B cell (primary cell): ENCODE results near the gene EXOC6B. TPM values are rescaled to one million over a fixed set of nuclear protein-coding genes. Genes with fewer than 3 reads are reported as not detected.

Experiments used
- ATAC-seq: fragments of 200-7000 bp; cut with Tn5 transposase; one replicate; pipeline ENCODE4 v1.10.0; 2021; ENCODE audit warnings: low read depth, mild to moderate bottlenecking, moderate number of reproducible peaks, moderate library complexity
- CTCF ChIA-PET: fragments of 350-600 bp; sonication (Branson Sonifier 250); formaldehyde crosslinking; loops from one replicate; lab custom pipeline; 2021; ENCODE audit warnings: antibody characterized with exemption, inconsistent platforms; lab: Charles Lee
- POLR2A ChIA-PET: fragments of 350-600 bp; sonication (Branson Sonifier 250); formaldehyde crosslinking; loops from one replicate; lab custom pipeline; 2021; ENCODE audit warnings: antibody characterized with exemption; lab: Charles Lee
- DNase-seq: peaks from one replicate; pipeline ENCODE4 v3.0.0; 2013
- H2AFZ ChIP-seq: 2 replicates; pipeline ENCODE4 v1.6.1; 2012; ENCODE audit warnings: mild to moderate bottlenecking, low read depth, low read length; ENCODE audit not compliant: insufficient read depth, poor library complexity, severe bottlenecking
- H3K27ac ChIP-seq, 2 donors: 1 replicate in 1 of 2; 2 replicates in 1 of 2; pipeline ENCODE4 v1.5.1; 2012 to 2013; ENCODE audit warnings: low read length in 2 of 2, mild to moderate bottlenecking in 2 of 2, moderate library complexity in 1 of 2
- H3K27me3 ChIP-seq, 4 experiments: fragments of 200-600 bp in 1 of 4; sonication (generic) in 1 of 4; replicated peaks in 1 of 4; 1 replicate in 2 of 4; 2 replicates in 2 of 4; pipeline versions ENCODE4 v1.6.1 to v1.7.0; 2013 to 2016; ENCODE audit warnings: low read length in 3 of 4, mild to moderate bottlenecking in 2 of 4, mixed read lengths in 1 of 4, moderate library complexity in 1 of 4; ENCODE audit not compliant: insufficient read depth in 4 of 4, control insufficient read depth in 3 of 4; ENCODE audit errors: control extremely low read depth in 1 of 4
- H3K36me3 ChIP-seq, 2 experiments: replicated peaks in 1 of 2; 1 replicate in 1 of 2; 2 replicates in 1 of 2; pipeline versions ENCODE4 v1.6.1 to v1.7.1; 2013; ENCODE audit warnings: low read length in 1 of 2; ENCODE audit not compliant: insufficient read depth in 2 of 2, control insufficient read depth in 1 of 2; ENCODE audit errors: control extremely low read depth in 1 of 2, extremely low read depth in 1 of 2
- H3K4me1 ChIP-seq, 2 donors: fragments of 200-600 bp in 1 of 2; sonication (generic) in 1 of 2; 1 replicate in 1 of 2; 2 replicates in 1 of 2; pipeline versions ENCODE4 v1.5.1 to v1.6.1; 2013 to 2017; ENCODE audit warnings: low read length in 2 of 2; ENCODE audit not compliant: control insufficient read depth in 2 of 2, insufficient read depth in 2 of 2
- H3K4me2 ChIP-seq: replicated peaks from 2 replicates; pipeline ENCODE3; 2012; ENCODE audit warnings: mild to moderate bottlenecking, low read depth, low read length; ENCODE audit not compliant: poor library complexity, severe bottlenecking
- H3K4me3 ChIP-seq, 5 experiments: fragments of 200-600 bp in 1 of 5; sonication (generic) in 1 of 5; 1 replicate in 3 of 5; 2 replicates in 2 of 5; pipeline versions ENCODE4 v1.5.1 to v1.7.0; 2011 to 2016; ENCODE audit warnings: low read length in 4 of 5, mild to moderate bottlenecking in 4 of 5, low read depth in 2 of 5, control low read depth in 1 of 5, moderate library complexity in 1 of 5; ENCODE audit not compliant: insufficient read depth in 1 of 5; ENCODE audit errors: control extremely low read depth in 1 of 5, extremely low read depth in 1 of 5
- H3K79me2 ChIP-seq: fragments of 200-600 bp; sonication (generic); one replicate; pipeline ENCODE4 v1.6.0; 2016; ENCODE audit warnings: low read length; ENCODE audit not compliant: control insufficient read depth, insufficient read depth
- H3K9ac ChIP-seq: fragments of 200-600 bp; sonication (generic); 2 replicates; pipeline ENCODE4 v1.6.1; 2017; ENCODE audit warnings: mild to moderate bottlenecking, low read length, moderate library complexity
- H3K9me3 ChIP-seq, 3 donors: one replicate each; pipeline versions ENCODE4 v1.6.1 to v1.7.1; 2013; ENCODE audit warnings: low read length in 2 of 3; ENCODE audit not compliant: control insufficient read depth in 2 of 3, insufficient read depth in 1 of 3; ENCODE audit errors: control extremely low read depth in 1 of 3
- H4K20me1 ChIP-seq: 2 replicates; pipeline ENCODE4 v1.6.0; 2012; ENCODE audit warnings: mild to moderate bottlenecking, low read length; ENCODE audit not compliant: insufficient read depth, control insufficient read depth, poor library complexity, severe bottlenecking
- H3K27ac Mint-ChIP-seq: one replicate; pipeline ENCODE4 v1.8.0; 2021; ENCODE audit warnings: mixed read lengths
- H3K27me3 Mint-ChIP-seq: one replicate; pipeline ENCODE4 v1.8.0; 2021; ENCODE audit warnings: mixed read lengths
- H3K4me1 Mint-ChIP-seq: one replicate; pipeline ENCODE4 v1.8.0; 2021; ENCODE audit warnings: mixed read lengths
- H3K4me3 Mint-ChIP-seq: one replicate; pipeline ENCODE4 v1.8.0; 2021; ENCODE audit warnings: mixed read lengths
- H3K9me3 Mint-ChIP-seq: one replicate; pipeline ENCODE4 v1.8.0; 2022; ENCODE audit warnings: mixed read lengths; ENCODE audit not compliant: insufficient read depth
- CTCF ChIP-seq: fragments of 200-600 bp; IDR thresholded peaks from one replicate; pipeline ENCODE4 v1.8.0; 2022; ENCODE audit warnings: antibody characterized with exemption, mild to moderate bottlenecking
- EZH2 ChIP-seq: IDR thresholded peaks from 2 replicates; pipeline ENCODE4 v1.6.1; 2012; ENCODE audit warnings: borderline replicate concordance, low read depth, mild to moderate bottlenecking, moderate library complexity, low read length; ENCODE audit not compliant: insufficient read depth, poor library complexity, severe bottlenecking
- WGBS: methylation state at CpG from one replicate; pipeline ENCODE4 v1.1.5; 2013; ENCODE audit warnings: missing lambda C conversion rate; ENCODE audit not compliant: insufficient coverage; 5-methylcytosine and 5-hydroxymethylcytosine counted together
- intact Hi-C: fragments of 100-400 bp; cut with micrococcal nuclease; formaldehyde crosslinking; loops from one replicate; pipeline ENCODE4 v1.10.0; 2022
- polyA plus RNA-seq: library from polyadenylated mRNA; depleted of rRNA; stranded (reverse); fragments of >200 nt; gene quantifications from 2 replicates; pipeline ENCODE4 v1.2.3, GENCODE V29; 2012
- total RNA-seq, 2 donors: library from RNA; stranded (reverse); fragments of 120-200 nt in 1 of 2; gene quantifications; 1 replicate in 1 of 2; 2 replicates in 1 of 2; pipeline versions ENCODE4 v1.2.3 to v1.2.4, GENCODE V29; 2013 to 2022

EXOC6B gene
- total and polyA plus RNA-seq, 2 donors (not counting 1 experiment from before 2014, with no cell fraction given), result 4.8 to 22.6 TPM

GRCh38 chr2:72806280-72806945 lies 19.4 kb downstream of the EXOC6B start:
- no peak overlapping the region for H3K27ac Mint-ChIP-seq
- no CpG with 5 or more reads among the region's 3 CpGs for WGBS
- Histone ChIP-seq H3K4me2 (no peak overlapping the region), H2AFZ (no peak overlapping the region), H3K9me3 (peaks cover 2 to 9% (median 7%) of the 10 kb centered on the region in 3 donors), H3K27me3 (no peaks in the 10 kb centered on the region), H4K20me1 (no peaks in the 10 kb centered on the region), H3K36me3 (no peaks in the 10 kb centered on the region), H3K4me1 (no peaks in the 10 kb centered on the region), H3K27ac (no peak overlapping the region), H3K4me3 (no peak overlapping the region), H3K79me2 (peaks cover 3% of the 10 kb centered on the region), H3K9ac (no peak overlapping the region)
- no peaks in the 10 kb centered on the region for H3K27me3 Mint-ChIP-seq
- H3K4me1 Mint-ChIP-seq, result no peaks in the 10 kb centered on the region
- intact Hi-C loops, result no loop called here
- no peak overlapping the region for H3K4me3 Mint-ChIP-seq
- POLR2A ChIA-PET, result no interaction called here
- no peak for TF ChIP-seq CTCF
- no peak for TF ChIP-seq EZH2
- CTCF ChIA-PET, result no interaction called here
- ATAC-seq (no peak), DNase-seq (no peak)
- H3K9me3 Mint-ChIP-seq, result peaks cover 7% of the 10 kb centered on the region

- no peaks in the 10 kb centered on the region for H3K4me1 Mint-ChIP-seq
- ATAC-seq, result no peak
- Histone ChIP-seq H3K36me3 (no peaks in the 10 kb centered on the region), H3K4me2 (no peak overlapping the region), H3K27ac (no peak overlapping the region), H3K9me3 (peaks cover 0 to 5% (median 5%) of the 10 kb centered on the region in 3 donors), H3K4me1 (no peaks in the 10 kb centered on the region), H3K9ac (no peak overlapping the region), H3K79me2 (peaks cover 4% of the 10 kb centered on the region), H4K20me1 (no peaks in the 10 kb centered on the region), H3K4me3 (no peak overlapping the region), H3K27me3 (no peaks in the 10 kb centered on the region), H2AFZ (no peak overlapping the region)
- peaks cover under 1% of the 10 kb centered on the region for H3K9me3 Mint-ChIP-seq
- H3K4me3 Mint-ChIP-seq, result no peak overlapping the region
- no peaks in the 10 kb centered on the region for H3K27me3 Mint-ChIP-seq
- DNase-seq, result no peak
- no peak overlapping the region for H3K27ac Mint-ChIP-seq
- intact Hi-C loops, result no loop called here
- POLR2A ChIA-PET, result no interaction called here
- TF ChIP-seq EZH2 (no peak), CTCF (no peak)
- CTCF ChIA-PET, result interaction anchor here (1.7 kb wide), 1 partner anchor 58 kb away, joined by 3 read pairs; no protein-coding TSS in a partner anchor
These were observed 22.1 kb downstream of the EXOC6B start for GRCh38 chr2:72803626-72804320.
